Right ventricle myocardium superior (tissue), 1 donor: ENCODE measurements around the gene NFATC1. TPM values are rescaled to one million over a fixed set of nuclear protein-coding genes. Genes with fewer than 3 reads are reported as not detected.

ENCODE experiments used
- ATAC-seq: fragments of 200-7000 bp; cut with Tn5 transposase; one replicate; pipeline ENCODE4 v1.9.1; 2020; ENCODE audit warnings: mild to moderate bottlenecking; ENCODE audit not compliant: poor library complexity
- DNase-seq: peaks from one replicate; pipeline ENCODE4 v3.0.0-alpha.2; 2020
- intact Hi-C: fragments of 100-400 bp; cut with DNase I; formaldehyde crosslinking; loops from one replicate; pipeline ENCODE4 v1.11.2; 2022
- total RNA-seq: library from RNA; stranded (reverse); fragmentation: NEBNext Ultra II Directional; extraction: Animal tissue kit (Norgen Biotek cat#: 25700); gene quantifications from one replicate; pipeline ENCODE4 v1.2.1, GENCODE V29; 2021
- donor health status: DM: no; HTN: yes; CAD: no; lungs with severe emphysema.

The NFATC1 gene
- total RNA-seq, 1 donor from 2014 or later: 19.8 TPM

DNA sequence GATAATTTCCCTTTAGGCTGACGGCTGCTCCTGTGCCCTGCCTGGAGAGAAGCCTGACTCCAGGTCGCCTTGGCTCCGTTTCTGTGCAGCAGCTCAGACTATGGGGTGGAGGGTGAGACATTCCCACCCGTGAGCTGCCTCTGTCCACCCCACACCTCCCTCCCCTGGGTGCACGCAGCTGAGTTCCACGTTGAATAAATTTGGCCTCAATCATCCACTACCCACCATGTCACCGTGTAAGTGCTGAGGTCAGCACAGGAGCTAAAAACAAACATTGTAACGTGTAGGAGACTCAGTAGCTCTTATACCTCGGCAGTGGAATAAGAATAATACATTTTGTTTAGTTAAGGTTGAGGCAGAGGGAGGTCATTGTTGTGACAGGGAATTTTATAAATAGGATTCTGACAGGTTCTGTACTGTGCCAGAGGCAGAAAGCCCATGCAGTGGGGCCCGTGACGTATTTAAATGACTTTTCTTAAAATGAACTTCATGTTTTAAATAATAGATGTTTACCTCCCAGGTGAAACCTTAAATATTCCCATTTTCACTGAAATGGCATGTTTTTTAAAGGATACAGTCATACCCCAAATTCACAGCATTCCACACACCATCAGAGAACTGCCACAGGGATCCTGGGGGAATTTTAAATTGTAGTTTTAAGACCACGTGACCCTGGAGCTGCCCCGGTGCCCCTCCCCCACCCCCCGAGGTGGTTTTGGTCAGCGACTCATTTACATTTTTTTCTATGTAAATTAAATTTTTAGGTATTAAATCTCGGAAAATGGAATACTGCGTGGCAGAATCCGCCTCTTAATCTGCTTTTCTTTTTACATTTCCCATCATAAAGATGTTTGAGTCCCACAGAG is 50.2 kb downstream of the NFATC1 start:
- ATAC-seq: peak; percentile 19

DNA sequence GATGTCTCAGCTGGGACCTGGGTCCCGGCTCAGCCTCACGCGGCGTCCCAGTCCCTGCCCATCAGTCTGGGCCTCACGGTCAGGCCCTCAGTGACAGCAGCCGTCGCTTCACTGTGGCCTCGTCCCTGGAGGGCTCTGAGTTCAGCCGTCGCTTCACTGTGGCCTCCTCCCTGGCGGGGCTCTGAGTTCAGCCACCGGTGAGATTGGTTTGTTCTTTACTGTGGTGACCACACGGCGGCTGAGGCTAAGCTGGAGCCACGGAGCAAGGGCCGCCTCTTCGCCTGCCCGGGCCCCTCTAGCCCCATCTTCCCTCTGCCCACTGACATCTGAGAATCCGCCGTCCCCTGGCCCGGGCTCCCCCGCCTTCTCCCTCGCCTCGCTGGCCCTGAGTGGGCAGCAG is 51.2 kb downstream of the NFATC1 start:
- no peak for ATAC-seq
- no peak for DNase-seq
- intact Hi-C loops: no loop called here

More for the DNA sequence above, 50.2 kb downstream of the NFATC1 start:
- intact Hi-C loops: no loop called here
- no peak for DNase-seq

DNA sequence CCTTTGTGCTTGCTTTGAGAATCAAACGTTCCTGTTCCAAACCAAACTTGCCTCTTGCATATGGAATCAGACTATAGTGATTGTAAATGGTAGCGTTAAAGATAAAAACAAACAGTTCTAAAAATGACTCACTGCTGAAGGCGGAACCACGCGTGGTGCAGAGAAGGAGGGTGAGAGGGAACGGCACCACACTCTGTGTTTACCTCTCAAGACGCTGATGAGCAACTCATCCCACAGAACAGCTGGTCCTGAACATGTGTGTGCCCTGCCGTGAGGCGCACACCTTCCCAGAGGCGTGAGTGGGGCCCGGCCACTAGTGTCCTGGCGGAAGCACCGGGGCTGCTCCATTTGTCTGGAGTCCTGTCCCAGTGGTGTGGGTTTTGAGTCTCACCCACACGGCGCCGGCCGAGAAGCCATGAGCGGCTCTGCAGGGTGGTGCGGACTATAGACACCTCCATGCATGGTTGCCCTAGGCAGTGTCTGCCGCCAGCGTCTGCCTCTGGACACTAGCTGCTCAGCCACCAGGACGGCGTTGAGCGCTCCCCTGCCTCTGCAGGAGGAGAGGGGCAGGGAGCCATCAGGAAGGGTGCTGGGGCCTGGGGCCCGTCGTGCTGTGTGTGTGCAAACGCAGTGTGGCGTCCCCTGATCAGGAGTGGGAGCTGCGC is 52.1 kb downstream of the NFATC1 start:
- DNase-seq (no peak), ATAC-seq (no peak)
- intact Hi-C loops: no loop called here

DNA sequence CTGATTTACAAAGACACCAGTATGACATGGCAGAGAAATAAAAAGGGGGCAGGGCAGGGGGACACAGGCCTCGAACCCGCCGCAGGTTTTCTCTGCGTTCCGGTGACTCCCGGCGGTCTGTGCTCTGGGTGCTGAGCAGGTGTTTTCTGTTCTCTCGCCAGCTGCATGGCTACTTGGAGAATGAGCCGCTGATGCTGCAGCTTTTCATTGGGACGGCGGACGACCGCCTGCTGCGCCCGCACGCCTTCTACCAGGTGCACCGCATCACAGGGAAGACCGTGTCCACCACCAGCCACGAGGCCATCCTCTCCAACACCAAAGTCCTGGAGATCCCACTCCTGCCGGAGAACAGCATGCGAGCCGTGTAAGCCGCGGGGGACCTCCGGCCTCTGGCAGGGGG is 52.9 kb downstream of the NFATC1 start:
- no peak for ATAC-seq
- DNase-seq: no peak
- intact Hi-C loops: no loop called here

DNA sequence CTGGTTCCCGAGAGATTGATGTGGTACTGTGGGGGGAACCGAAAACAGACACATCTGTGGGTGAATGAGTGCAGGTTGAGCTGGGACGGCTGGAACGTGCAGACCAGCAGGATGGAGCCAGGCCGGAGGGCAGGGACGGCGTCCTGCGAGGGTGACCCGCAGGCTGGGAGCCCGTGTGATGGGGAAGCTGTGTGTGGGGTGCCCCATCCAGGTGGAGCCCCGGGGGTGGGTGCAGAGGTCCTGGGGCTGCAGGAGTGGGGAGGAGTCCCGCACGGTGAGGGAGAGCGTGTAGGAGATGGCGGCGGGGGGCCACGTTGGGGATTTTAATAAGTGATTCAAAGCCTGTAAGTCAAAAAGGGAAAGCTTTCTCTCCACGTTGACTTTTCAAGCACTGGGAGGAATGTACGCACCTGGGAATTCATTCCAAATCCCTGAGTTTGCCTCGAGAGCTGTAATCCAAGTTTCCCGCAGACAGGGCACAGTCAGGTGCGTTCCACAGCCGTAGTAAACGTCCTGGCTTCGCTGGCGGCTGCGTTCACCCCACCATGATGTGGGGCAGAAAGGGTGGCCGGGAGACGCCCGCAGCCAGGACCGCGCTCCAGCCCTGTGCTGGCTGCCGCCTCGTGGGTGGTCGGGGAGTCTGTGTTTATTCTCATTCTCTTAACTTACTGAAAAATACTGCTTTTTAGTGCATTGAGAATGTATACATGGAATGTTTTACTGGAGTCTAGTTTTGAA is 54.0 kb downstream of the NFATC1 start:
- ATAC-seq (no peak), DNase-seq (no peak)
- intact Hi-C loops: loop anchor here (10.0 kb wide), 1 partner anchor 45 kb away; no protein-coding TSS in a partner anchor

DNA sequence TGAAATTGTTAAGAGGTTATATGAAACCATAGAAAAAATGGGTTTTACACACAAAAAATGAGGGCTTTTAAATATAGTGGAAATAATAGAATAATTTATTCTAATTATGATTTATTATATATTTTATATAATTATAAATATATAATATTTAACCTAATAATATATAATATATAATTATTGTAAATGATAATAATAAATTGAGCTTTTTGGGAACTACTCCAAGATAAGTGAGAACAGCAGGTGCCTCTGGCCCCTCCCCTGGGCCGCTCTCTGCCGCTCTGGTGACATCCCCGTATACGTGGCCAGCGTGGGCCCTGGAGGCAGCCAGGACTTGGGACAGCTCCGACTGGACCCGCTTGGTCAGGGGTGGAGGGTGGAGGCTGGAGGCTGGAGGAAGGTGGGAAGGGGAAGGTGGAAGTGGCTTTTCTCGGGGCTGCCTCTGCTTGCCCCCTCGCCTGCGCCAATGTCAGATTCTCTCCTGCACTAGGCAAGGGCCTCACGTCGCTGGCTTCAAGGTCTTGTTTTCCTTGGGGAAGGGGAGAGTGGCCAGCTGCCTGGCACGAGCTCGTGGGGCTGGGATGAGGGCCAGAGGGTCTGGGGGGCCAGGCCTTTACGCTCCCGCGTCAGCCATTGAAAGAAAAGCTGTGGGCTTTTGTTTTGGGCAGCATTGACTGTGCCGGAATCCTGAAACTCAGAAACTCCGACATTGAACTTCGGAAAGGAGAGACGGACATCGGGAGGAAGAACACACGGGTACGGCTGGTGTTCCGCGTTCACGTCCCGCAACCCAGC is 54.8 kb downstream of the NFATC1 start:
- DNase-seq (no peak), ATAC-seq (no peak)
- intact Hi-C loops: loop anchor here (10.0 kb wide), 1 partner anchor 46 kb away; no protein-coding TSS in a partner anchor

DNA sequence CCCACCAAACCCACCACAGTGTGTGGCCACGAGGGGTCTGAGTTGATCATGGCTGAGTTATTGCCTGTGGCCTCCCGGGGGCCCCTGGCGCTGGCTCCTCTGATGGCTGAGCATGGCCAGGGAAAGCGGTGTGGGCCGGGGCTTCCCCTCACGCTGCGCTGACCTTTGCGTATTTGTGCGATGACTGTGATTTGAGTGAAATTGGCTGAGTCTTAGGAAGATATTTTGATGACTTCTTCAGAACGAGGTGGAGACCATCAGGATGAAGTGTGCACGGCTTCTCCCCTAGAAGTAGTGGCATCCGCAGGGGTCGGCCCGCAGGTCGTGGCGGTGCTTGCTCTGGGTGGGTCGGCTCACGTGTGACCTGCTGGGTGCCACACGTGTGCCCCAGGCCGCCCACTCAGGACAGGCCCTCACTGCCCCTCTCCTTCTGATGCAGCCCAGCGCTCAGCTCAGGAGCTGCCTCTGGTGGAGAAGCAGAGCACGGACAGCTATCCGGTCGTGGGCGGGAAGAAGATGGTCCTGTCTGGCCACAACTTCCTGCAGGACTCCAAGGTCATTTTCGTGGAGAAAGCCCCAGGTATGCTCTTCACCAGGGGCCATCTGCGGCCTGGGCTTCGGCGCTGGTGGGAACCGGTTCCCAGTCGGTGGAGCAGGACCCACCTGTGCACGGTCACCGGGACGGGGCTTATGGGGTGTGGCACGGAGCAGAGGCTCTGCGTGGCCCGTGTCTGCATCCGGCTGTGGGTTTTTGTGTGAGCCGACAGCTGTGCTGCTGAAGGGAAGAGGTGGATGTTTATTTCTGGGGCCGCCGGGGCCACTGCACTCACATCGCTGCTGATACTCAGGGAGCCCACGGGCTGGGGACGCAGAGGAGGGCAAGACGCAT is 55.8 kb downstream of the NFATC1 start:
- DNase-seq (no peak), ATAC-seq (no peak)
- intact Hi-C loops: loop anchor here (10.0 kb wide), 1 partner anchor 47 kb away; no protein-coding TSS in a partner anchor

DNA sequence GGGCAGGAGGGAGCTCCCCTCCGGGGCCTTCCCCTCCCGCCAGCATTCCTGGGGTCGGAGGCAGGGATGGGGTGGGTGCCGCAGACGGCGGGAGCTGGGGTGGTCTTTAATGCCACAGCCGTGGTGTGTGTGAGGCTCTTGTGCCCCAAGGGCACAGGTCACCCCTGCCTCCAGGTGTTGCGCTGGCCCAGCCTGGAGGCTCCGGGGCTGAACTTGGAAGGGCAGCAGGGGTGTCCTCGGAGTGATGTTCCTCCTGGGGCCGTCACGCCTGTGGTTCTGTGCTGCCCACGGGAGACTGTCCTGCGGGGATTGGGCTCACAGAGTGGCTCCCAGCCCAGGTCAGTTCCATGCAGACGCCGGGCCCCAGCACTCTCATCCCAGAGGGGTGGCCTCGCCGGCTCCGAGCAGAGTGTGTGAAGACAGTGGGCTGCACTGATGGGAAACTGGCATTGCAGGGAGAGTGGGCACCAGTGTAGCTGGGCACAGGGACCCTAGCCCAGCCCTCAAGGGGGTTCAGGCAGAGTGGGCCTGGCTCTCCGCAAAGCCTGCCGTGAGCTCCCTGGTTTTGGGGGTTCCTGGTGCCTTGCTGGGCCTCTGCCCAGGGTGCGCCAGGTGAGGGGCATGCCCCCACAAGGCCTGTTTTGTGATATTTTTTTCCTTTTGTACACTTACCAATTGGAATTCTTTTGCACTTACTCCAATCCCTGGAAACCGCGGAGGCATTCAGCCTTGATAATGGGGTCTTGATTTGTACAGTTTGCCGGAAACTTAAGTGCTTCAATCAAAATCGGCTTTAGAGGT is 56.7 kb downstream of the NFATC1 start:
- DNase-seq: no peak
- ATAC-seq: no peak
- intact Hi-C loops: loop anchor here (10.0 kb wide), 1 partner anchor 48 kb away; no protein-coding TSS in a partner anchor

DNA sequence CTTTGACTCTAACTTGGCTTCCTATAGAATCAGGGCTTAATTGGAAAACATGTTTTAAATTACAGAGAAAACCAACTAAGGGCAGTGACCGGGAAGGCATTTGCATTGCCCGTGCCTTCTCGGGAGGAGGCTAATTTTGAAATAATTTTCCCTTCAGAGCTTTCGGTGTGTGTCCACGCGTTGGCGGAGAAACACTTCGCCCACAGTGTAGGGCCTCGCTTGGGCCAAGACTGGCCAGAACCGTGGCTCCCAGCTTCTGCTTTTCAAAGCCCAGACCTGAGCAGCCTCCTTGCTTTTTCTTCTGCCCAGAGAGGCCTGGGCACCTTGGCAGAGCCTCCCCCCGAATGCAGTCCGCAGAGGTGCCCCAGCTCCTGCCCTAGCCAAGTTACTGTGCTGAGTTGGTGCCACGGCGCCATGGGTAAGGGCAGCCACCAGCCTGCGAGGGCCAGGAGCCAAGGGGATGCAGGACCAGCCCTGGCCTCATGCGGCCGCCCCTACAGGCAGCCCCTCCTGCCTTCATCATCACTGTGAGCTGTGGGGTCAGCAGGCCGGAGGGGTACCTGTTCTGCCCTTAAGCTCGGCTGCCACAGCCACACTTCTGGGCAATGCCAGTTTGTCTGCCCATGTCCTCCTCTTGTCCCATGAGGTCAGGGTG is 57.4 kb downstream of the NFATC1 start:
- no peak for ATAC-seq
- intact Hi-C loops: loop anchor here (10.0 kb wide), 1 partner anchor 48 kb away; no protein-coding TSS in a partner anchor

DNA sequence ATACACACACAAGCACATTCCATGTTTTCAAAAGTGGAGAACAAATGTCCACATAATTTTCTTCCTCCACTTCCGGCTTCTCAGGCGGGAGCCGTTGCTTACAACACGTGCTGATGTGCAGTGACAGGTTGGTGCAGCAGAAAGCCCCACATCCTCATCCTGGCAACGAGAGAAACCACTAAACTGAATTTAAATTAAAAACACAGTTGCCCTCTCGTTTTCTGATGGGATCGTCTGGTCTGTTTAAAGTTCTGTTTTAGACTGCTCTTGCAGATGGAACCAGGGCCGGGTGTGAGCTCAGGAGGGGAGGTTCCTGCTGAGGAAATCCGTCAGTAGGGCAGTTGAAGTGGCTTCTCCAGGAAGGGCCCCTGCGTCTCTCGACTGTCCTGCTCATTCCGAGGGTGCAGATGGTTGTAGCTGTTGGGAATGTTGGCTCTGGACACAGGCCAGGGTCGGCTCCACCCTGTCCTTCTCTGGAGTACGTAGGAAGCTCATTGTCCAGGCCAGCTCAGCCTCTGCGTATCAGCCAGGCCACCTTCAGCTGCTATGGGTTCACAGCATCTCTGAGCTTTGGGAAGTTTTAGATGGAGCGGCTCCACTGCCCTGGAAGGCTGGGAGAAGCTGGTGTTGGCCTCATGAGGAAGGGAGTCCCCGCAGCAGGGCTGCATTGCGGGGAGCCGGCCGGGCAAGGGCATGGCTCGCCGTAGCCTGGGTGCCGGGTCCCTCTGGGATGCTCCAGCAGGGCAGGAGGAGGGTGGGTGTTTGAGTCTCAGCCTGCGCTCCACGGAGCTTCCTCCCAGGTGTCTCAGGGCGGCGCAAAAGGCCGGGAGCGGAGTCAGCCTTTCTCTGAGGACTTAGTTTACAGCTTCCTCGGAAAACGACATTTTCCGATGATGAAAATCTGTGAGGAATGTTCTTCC is 58.3 kb downstream of the NFATC1 start:
- intact Hi-C loops: loop anchor here (10.0 kb wide), 1 partner anchor 49 kb away; no protein-coding TSS in a partner anchor
- ATAC-seq (peak; percentile 37), DNase-seq (peak; percentile 68)

More for the DNA sequence above, 57.4 kb downstream of the NFATC1 start:
- no peak for DNase-seq

DNA sequence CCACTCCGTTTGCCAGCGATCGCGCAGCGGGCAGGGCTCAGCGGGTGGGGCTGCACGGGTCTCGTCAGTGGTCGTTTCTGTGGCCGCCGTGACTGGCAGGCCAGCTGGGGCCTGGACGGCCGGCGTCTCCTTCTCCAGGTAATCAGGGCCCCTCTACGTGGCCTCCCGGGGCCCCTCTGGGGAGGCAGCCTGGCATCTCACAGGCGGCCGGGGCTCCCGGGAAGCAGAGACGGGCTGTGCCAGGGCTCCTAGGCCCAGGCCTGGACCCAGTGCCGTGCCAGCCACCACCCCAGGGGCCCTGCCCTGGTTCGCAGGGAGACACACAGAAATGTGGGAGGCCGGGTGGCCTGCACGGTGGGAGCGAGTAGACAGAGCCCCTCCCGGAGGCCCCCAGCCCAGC is 59.5 kb downstream of the NFATC1 start:
- ATAC-seq: no peak
- DNase-seq: no peak
- intact Hi-C loops: loop anchor here (10.0 kb wide), 1 partner anchor 50 kb away; no protein-coding TSS in a partner anchor

DNA sequence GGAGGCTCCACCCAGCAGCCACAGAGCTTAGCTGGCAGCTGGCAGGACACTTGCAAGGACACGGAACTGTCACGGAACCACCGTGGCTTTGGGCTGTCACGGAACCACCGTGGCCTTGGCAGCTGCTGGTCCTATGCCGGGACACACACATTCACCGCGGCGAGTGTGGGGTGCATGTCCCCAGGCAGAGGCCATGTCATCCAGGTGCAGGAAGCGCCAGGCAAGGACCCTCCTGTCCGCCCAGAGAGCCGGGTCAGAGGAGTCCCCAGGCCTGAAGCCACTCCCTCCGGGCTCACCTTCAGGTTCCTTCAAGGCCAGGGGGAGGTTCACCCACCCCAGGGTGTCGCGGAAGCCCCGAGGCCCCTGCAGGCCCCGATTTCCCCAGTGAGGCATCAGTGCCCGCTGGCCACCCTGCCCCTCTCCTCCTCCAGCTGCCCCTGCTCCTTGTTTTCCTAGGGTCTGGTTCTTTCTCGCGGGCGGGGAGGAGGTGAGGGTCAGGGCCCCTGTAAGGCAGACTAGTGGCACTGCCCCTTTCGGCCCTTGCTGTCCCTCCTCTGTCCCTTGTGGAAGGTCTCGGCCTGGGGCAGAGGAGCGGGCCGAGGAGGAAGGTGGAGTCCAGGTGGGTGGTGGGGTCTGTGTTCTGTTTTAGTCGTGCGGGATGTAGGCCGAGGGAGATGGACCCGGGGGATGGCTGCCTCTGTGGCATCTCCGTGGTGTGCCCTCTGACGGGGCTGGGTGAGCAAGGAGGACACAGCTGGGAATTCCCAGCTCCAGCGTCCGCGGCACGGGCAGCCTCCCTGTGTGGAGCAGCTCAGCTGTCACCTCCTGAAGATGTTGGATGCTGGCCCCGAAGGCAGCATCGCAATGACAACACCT is 60.6 kb downstream of the NFATC1 start:
- ATAC-seq (no peak), DNase-seq (no peak)
- intact Hi-C loops: loop anchor here (10.0 kb wide), 1 partner anchor 52 kb away; no protein-coding TSS in a partner anchor

DNA sequence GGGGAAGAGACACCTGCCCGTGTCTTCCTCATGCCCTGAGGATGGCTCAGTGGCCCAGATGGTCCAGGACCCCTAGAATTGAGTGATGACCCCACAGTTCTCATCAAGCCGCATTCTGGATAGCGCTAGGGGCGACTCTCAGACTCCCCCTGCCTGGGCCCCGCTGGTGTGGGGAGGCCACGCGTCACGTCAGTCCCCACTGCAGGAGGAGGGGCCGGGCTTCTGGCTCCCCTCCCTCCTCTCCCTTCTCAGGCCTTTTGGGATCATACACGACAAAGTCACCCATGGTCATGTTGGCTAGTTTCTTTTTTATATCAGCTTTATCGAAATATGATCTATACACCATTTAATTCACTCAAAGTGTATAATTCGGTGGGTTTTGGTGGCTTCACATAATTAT is 61.5 kb downstream of the NFATC1 start:
- no peak for ATAC-seq
- no peak for DNase-seq
- intact Hi-C loops: loop anchor here (10.0 kb wide), 1 partner anchor 52 kb away; no protein-coding TSS in a partner anchor

DNA sequence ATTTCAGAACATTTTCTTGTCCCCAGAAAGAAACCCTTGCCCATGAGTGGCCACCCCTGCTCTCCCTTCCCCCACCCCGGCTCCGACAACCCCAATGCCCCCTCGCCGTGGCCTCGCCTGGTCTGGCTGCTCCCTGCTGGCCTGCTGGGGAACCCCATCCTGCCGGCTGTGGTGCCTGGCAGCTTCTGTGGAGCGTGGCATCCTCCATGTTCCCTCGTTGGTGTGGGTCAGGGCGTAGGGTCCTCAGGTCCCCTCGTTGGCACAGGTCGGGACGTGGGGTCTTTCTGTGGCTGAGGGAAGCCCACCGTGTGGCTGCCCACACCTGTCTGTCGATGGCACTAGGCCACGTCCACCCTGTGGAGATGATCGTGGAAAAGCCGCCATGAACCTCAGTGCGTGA is 61.9 kb downstream of the NFATC1 start:
- no peak for DNase-seq
- no peak for ATAC-seq
- intact Hi-C loops: loop anchor here (10.0 kb wide), 1 partner anchor 53 kb away; no protein-coding TSS in a partner anchor
